Liver (tissue), 9 donors: ENCODE measurements around the gene PPY. TPM values are rescaled to one million over a fixed set of nuclear protein-coding genes. Genes with fewer than 3 reads are reported as not detected.

ENCODE experiments used
- DNase-seq: peaks from one replicate; pipeline ENCODE4 v3.0.0-alpha.2; 2017; ENCODE audit warnings: low spot score
- H3K27ac ChIP-seq, 2 donors: one replicate each; pipeline ENCODE4 v1.7.0; 2013; ENCODE audit warnings: inconsistent platforms in 2 of 2, low read length in 2 of 2, control low read depth in 1 of 2, low read depth in 1 of 2, mild to moderate bottlenecking in 1 of 2
- H3K27me3 ChIP-seq, 4 donors: one replicate each; pipeline versions ENCODE4 v1.6.1 to v1.7.0; 2013; ENCODE audit warnings: low read length in 3 of 4, inconsistent platforms in 1 of 4, mild to moderate bottlenecking in 1 of 4, moderate library complexity in 1 of 4; ENCODE audit not compliant: control insufficient read depth in 4 of 4, insufficient read depth in 4 of 4
- H3K36me3 ChIP-seq, 4 donors: one replicate each; pipeline versions ENCODE4 v1.6.1 to v1.7.0; 2013; ENCODE audit warnings: low read length in 3 of 4, mild to moderate bottlenecking in 3 of 4, low read depth in 1 of 4, moderate library complexity in 1 of 4; ENCODE audit not compliant: control insufficient read depth in 4 of 4, insufficient read depth in 3 of 4
- H3K4me1 ChIP-seq, 4 donors: one replicate each; pipeline versions ENCODE4 v1.6.1 to v1.7.0; 2013; ENCODE audit warnings: low read length in 3 of 4, mild to moderate bottlenecking in 3 of 4, moderate library complexity in 1 of 4; ENCODE audit not compliant: control insufficient read depth in 4 of 4, insufficient read depth in 4 of 4
- H3K4me3 ChIP-seq, 3 donors: one replicate each; pipeline versions ENCODE4 v1.6.1 to v1.7.0; 2013; ENCODE audit warnings: low read length in 3 of 3, control low read depth in 1 of 3, low read depth in 1 of 3, mild to moderate bottlenecking in 1 of 3
- H3K9ac ChIP-seq, 2 donors: one replicate each; pipeline ENCODE4 v1.7.0; 2013; ENCODE audit warnings: low read length in 2 of 2, mild to moderate bottlenecking in 2 of 2, moderate library complexity in 2 of 2, control low read depth in 1 of 2, low read depth in 1 of 2
- H3K9me3 ChIP-seq, 4 donors: one replicate each; pipeline versions ENCODE4 v1.6.1 to v1.7.0; 2013; ENCODE audit warnings: low read length in 3 of 4; ENCODE audit not compliant: control insufficient read depth in 4 of 4
- EGR1 ChIP-seq, 2 donors: IDR thresholded peaks; 2 replicates each; pipeline ENCODE4 v1.6.1; 2016 to 2018; ENCODE audit warnings: antibody characterized with exemption in 2 of 2, low read depth in 2 of 2
- FOXA1 ChIP-seq: IDR thresholded peaks from 2 replicates; pipeline ENCODE4 v1.6.1; 2016; ENCODE audit warnings: antibody characterized with exemption
- FOXA2 ChIP-seq: IDR thresholded peaks from 2 replicates; pipeline ENCODE4 v1.6.1; 2016; ENCODE audit warnings: antibody characterized with exemption
- GABPA ChIP-seq, 2 donors: IDR thresholded peaks in 1 of 2; conservative IDR thresholded peaks in 1 of 2; 2 replicates each; pipeline ENCODE4 v1.6.1; 2016; ENCODE audit warnings: antibody characterized with exemption in 2 of 2, mild to moderate bottlenecking in 1 of 2, moderate library complexity in 1 of 2
- HNF4A ChIP-seq, 2 donors: conservative IDR thresholded peaks; 2 replicates each; pipeline ENCODE4 v1.6.1; 2016; ENCODE audit warnings: antibody characterized with exemption in 2 of 2, mild to moderate bottlenecking in 2 of 2
- HNF4G ChIP-seq: IDR thresholded peaks from 2 replicates; pipeline ENCODE4 v1.6.1; 2016; ENCODE audit warnings: antibody characterized with exemption
- JUND ChIP-seq, 2 donors: IDR thresholded peaks; 2 replicates each; pipeline ENCODE4 v1.6.1; 2016; ENCODE audit warnings: antibody characterized with exemption in 2 of 2
- NR2F2 ChIP-seq: IDR thresholded peaks from 2 replicates; pipeline ENCODE4 v1.6.1; 2016; ENCODE audit warnings: antibody characterized with exemption
- RAD21 ChIP-seq, 2 donors: IDR thresholded peaks; 2 replicates each; pipeline ENCODE4 v1.6.1; 2016; ENCODE audit warnings: antibody characterized with exemption in 2 of 2, mild to moderate bottlenecking in 2 of 2
- RXRA ChIP-seq, 2 donors: IDR thresholded peaks; 2 replicates each; pipeline ENCODE4 v1.6.1; 2017 to 2018; ENCODE audit warnings: antibody characterized with exemption in 2 of 2, mild to moderate bottlenecking in 1 of 2
- SP1 ChIP-seq: IDR thresholded peaks from 2 replicates; pipeline ENCODE4 v1.6.1; 2018; ENCODE audit warnings: antibody characterized with exemption, mild to moderate bottlenecking
- TAF1 ChIP-seq: conservative IDR thresholded peaks from 2 replicates; pipeline ENCODE4 v1.6.1; 2016; ENCODE audit warnings: antibody characterized with exemption, mild to moderate bottlenecking
- YY1 ChIP-seq: IDR thresholded peaks from 2 replicates; pipeline ENCODE4 v1.6.1; 2016; ENCODE audit warnings: antibody characterized with exemption, mild to moderate bottlenecking
- WGBS: extraction: QIAGEN DNeasy Blood & Tissue Kit; methylation state at CpG from one replicate; pipeline ENCODE4 v1.1.7; 2013; 5-methylcytosine and 5-hydroxymethylcytosine counted together
- polyA plus RNA-seq, 2 donors: library from polyadenylated mRNA; stranded (reverse) in 1 of 2; unstranded in 1 of 2; fragments of 200-250 nt in 1 of 2; fragments of >200 nt in 1 of 2; fragmentation: Nextera tagmentation in 1 of 2; extraction: Ambion mirVana in 1 of 2; gene quantifications; one replicate each; pipeline versions ENCODE4 v1.2.1 to v1.2.3, GENCODE V29; 2013 to 2015
- total RNA-seq, 2 donors: library from RNA; depleted of rRNA; stranded (reverse); fragments of >200 nt; gene quantifications; one replicate each; pipeline ENCODE4 v1.2.3, GENCODE V29; 2014
- TF ChIP-seq, protein P1 (sequence below): IDR thresholded peaks from 2 replicates; pipeline ENCODE4 v1.6.1; 2016; ENCODE audit warnings: antibody characterized with exemption
- TF ChIP-seq, protein P2 (sequence below): IDR thresholded peaks from 2 replicates; pipeline ENCODE4 v1.6.1; 2016; ENCODE audit warnings: antibody characterized with exemption
- TF ChIP-seq, protein P3 (sequence below): IDR thresholded peaks from 2 replicates; pipeline ENCODE4 v1.6.1; 2016; ENCODE audit warnings: antibody characterized with exemption, mild to moderate bottlenecking
- TF ChIP-seq, protein P4 (sequence below): IDR thresholded peaks from 2 replicates; pipeline ENCODE4 v1.6.1; 2016; ENCODE audit warnings: antibody characterized with exemption
- donor health status: healthy.
- donor health status: healthy.
- donor health status: healthy.
- donor health status: healthy.
- donor health status: healthy.

PPY gene
- total and polyA plus RNA-seq, 4 donors: not detected

DNA sequence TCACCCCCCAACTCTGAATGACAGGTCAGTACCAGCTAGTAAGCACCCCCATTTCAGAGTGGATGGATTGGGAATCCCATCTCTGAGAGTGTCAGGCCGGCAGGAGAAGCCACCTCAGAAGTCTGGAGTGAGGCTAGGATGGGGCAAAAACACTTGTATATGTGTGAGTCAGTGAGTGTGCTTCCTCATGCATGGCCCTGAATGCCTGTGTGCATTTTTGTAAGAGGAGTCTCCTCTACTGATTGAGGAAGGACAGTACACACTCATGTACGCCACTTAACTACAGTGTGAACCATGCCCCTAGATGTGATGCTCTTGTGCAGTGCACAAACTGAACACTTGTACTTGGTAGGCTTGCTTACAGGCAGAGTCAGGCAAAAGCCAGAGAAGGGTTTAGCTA is 39.9 kb upstream of the PPY start:
- Histone ChIP-seq H3K4me1 (peaks cover 0 to 10% (median 7%) of the 10 kb centered on the region in 4 donors), H3K27ac (no peak overlapping the region), H3K9ac (no peak overlapping the region), H3K9me3 (no peaks in the 10 kb centered on the region), H3K36me3 (no peaks in the 10 kb centered on the region), H3K4me3 (no peak overlapping the region), H3K27me3 (no peaks in the 10 kb centered on the region)
- no peak for DNase-seq
- TF ChIP-seq RXRA (IDR thresholded peaks at IDR 0.05) (no peak), FOXA1 (no peak), YY1 (no peak), SP1 (no peak), JUND (IDR thresholded peaks at IDR 0.05) (no peak), RAD21 (IDR thresholded peaks at IDR 0.05) (no peak), GABPA (IDR thresholded peaks at IDR 0.05 in 1 of 2, conservative IDR thresholded peaks at IDR 0.05 in 1 of 2) (no peak), HNF4A (conservative IDR thresholded peaks at IDR 0.05) (no peak), HNF4G (no peak), EGR1 (IDR thresholded peaks at IDR 0.05; ENCODE audit: low read depth in 2 of 2) (no peak), TAF1 (no peak), FOXA2 (no peak), NR2F2 (no peak)
- TF ChIP-seq, protein P1, sequence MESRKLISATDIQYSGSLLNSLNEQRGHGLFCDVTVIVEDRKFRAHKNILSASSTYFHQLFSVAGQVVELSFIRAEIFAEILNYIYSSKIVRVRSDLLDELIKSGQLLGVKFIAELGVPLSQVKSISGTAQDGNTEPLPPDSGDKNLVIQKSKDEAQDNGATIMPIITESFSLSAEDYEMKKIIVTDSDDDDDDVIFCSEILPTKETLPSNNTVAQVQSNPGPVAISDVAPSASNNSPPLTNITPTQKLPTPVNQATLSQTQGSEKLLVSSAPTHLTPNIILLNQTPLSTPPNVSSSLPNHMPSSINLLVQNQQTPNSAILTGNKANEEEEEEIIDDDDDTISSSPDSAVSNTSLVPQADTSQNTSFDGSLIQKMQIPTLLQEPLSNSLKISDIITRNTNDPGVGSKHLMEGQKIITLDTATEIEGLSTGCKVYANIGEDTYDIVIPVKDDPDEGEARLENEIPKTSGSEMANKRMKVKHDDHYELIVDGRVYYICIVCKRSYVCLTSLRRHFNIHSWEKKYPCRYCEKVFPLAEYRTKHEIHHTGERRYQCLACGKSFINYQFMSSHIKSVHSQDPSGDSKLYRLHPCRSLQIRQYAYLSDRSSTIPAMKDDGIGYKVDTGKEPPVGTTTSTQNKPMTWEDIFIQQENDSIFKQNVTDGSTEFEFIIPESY: no peak
- TF ChIP-seq, protein P2, sequence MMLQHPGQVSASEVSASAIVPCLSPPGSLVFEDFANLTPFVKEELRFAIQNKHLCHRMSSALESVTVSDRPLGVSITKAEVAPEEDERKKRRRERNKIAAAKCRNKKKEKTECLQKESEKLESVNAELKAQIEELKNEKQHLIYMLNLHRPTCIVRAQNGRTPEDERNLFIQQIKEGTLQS: no peak
- TF ChIP-seq, protein P3, sequence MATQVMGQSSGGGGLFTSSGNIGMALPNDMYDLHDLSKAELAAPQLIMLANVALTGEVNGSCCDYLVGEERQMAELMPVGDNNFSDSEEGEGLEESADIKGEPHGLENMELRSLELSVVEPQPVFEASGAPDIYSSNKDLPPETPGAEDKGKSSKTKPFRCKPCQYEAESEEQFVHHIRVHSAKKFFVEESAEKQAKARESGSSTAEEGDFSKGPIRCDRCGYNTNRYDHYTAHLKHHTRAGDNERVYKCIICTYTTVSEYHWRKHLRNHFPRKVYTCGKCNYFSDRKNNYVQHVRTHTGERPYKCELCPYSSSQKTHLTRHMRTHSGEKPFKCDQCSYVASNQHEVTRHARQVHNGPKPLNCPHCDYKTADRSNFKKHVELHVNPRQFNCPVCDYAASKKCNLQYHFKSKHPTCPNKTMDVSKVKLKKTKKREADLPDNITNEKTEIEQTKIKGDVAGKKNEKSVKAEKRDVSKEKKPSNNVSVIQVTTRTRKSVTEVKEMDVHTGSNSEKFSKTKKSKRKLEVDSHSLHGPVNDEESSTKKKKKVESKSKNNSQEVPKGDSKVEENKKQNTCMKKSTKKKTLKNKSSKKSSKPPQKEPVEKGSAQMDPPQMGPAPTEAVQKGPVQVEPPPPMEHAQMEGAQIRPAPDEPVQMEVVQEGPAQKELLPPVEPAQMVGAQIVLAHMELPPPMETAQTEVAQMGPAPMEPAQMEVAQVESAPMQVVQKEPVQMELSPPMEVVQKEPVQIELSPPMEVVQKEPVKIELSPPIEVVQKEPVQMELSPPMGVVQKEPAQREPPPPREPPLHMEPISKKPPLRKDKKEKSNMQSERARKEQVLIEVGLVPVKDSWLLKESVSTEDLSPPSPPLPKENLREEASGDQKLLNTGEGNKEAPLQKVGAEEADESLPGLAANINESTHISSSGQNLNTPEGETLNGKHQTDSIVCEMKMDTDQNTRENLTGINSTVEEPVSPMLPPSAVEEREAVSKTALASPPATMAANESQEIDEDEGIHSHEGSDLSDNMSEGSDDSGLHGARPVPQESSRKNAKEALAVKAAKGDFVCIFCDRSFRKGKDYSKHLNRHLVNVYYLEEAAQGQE: no peak
- TF ChIP-seq, protein P4, sequence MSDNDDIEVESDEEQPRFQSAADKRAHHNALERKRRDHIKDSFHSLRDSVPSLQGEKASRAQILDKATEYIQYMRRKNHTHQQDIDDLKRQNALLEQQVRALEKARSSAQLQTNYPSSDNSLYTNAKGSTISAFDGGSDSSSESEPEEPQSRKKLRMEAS: no peak
- WGBS: 89% methylated on average over 2 of the region's 2 CpGs

DNA sequence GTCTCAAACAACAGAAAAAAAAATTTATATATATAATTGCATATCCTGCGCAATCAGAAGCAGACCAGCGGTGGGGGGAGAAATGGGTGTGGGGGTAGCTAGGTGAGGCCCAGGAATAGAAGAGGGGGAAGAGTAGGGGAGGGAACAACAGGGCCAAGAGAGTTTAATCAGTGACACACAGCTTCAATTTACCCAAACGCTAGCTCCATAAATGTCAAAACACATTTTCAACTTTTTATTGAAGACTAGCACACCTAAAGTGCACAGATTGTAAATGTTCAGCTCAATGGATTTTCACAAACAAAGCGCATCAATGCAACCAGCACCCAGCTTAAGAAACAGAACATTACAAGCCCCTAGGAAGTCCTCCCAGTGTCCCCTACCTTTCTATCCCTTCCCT is 37.4 kb upstream of the PPY start:
- Histone ChIP-seq H3K27ac (no peak overlapping the region), H3K27me3 (no peaks in the 10 kb centered on the region), H3K36me3 (no peaks in the 10 kb centered on the region), H3K9me3 (no peaks in the 10 kb centered on the region), H3K9ac (no peak overlapping the region), H3K4me1 (peaks cover 0 to 10% (median 7%) of the 10 kb centered on the region in 4 donors), H3K4me3 (no peak overlapping the region)
- 88% methylated on average over 4 of the region's 4 CpGs for WGBS
- no peak for DNase-seq
- TF ChIP-seq HNF4A (conservative IDR thresholded peaks at IDR 0.05): no peak
- TF ChIP-seq RAD21 (IDR thresholded peaks at IDR 0.05): no peak
- TF ChIP-seq FOXA1: no peak
- TF ChIP-seq, protein P4: no peak
- TF ChIP-seq FOXA2: no peak
- TF ChIP-seq, protein P3: no peak
- TF ChIP-seq EGR1 (IDR thresholded peaks at IDR 0.05; ENCODE audit: low read depth in 2 of 2): no peak
- TF ChIP-seq GABPA (IDR thresholded peaks at IDR 0.05 in 1 of 2, conservative IDR thresholded peaks at IDR 0.05 in 1 of 2): no peak
- TF ChIP-seq, protein P2: no peak
- TF ChIP-seq SP1: no peak
- TF ChIP-seq NR2F2: no peak
- TF ChIP-seq JUND (IDR thresholded peaks at IDR 0.05): no peak
- TF ChIP-seq RXRA (IDR thresholded peaks at IDR 0.05): no peak
- TF ChIP-seq, protein P1: no peak
- no peak for TF ChIP-seq YY1
